Measurements from ENCODE around the gene CAMK2D.

The CAMK2D gene

DNA sequence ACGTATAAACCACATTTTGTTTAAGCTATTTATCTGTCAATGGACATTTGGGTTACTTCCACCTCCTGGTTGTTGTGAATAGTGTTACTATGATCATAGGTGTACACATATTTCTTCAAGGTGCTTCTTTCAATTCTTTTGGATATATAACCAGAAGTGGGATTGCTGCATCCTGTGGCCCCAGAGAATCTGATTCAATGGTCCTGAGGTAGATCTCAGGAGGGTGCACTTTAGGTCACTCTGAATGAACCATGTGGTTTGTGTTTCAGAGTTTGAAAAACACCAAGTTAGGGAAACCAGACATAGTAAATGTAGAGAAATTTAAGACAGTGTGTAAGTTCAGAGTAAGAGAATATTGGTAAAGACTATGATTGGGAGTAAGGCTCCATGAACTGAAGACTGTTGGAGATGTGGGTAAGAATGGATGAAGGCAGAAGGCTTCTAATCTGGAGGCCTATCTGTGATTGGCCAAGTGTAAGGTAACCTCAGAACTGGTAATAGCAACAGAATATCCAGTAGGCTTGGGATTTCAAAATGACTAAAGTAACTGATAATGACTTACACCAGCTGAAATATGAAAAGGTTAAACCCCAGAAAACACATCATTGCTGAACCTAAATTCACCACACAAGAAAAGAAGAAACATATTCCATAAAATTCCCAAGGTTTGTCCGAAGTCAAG lies 236.9 kb downstream of the CAMK2D start:
- no peak for DNase-seq (ENCODE audit: low read depth in 2 of 2)

DNA sequence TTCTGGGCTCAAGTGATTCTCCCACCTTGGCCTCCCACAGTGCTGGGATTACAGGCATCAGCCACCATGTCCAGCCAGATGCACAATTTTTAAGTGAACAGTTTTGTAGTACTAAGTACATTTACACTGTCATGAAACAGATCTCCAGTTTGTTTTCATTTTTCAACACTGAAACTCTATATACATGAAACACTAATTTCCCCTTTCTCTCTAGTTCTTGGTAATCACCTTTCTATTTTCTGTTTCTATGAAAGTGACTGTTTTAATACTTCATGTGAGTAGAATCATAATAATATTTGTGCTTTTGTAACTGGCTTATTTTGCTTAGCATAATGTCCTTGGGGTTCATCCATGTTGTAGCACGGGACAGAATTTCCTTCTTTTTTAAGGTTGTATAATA lies 237.4 kb downstream of the CAMK2D start:
- DNase-seq (ENCODE audit: low read depth in 2 of 2), result no peak

DNA sequence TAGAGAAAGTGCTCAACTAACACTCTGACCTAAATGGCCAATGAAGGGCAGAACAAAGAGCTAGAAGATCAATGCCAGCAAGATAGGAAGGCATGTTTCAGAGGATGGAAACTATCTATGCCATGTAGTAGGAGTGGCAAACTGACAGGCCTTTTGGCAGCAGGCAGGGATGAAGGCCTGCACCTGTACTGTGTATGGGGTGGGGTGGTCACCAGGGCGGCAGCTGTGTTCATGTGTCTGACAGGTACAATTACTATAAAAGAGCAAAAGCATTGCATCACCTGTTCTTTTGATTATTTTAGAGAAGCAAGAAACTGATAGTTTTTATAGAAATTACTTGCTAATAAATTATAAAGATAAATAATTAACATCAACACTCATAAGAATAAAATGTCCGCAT lies 239.1 kb downstream of the CAMK2D start:
- DNase-seq (ENCODE audit: low read depth in 2 of 2), result no peak

DNA sequence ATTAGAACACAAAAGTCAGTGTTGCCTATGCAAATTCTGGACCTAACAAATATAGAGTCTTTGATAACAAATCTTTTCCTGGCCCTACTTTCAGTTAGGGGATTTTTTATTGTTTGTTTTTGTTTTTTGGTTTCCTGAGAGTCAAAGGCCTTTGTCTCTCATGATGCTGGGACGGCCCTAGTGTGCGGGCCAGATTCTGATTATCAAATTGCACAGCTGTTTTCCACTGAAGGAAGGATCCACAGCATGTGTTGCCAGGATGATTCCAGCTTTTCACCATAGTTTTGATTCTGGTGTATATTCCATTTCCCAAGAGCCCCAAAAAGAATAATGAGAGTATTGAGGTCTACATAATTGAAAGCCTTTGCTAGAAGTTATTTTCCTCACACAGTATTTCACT lies 248.2 kb downstream of the CAMK2D start:
- no peak for DNase-seq (ENCODE audit: low read depth in 2 of 2)

DNA sequence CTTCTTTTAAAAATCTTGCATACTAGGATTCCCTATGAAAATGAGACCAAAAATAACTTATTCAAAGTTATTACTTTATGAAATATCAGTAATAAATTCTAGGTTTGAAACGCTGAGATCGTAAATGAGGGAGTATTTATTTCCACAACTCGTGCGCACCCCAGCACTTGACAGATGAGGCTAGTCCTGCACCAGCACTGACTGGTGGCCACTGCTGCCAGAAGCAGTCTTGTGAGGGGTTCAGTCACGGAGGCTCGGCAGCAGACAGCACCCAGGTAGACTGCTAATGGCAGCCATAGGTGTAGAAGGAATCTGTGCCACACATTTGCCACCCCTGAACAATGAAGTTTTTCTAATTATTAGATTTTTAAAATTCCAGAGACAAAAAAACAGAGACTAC lies 248.7 kb downstream of the CAMK2D start:
- no peak for DNase-seq (ENCODE audit: low read depth in 2 of 2)

GRCh38 chr4:113511944-113512343 lies 249.6 kb downstream of the CAMK2D start:
- DNase-seq (ENCODE audit: low read depth in 2 of 2), result no peak

DNA sequence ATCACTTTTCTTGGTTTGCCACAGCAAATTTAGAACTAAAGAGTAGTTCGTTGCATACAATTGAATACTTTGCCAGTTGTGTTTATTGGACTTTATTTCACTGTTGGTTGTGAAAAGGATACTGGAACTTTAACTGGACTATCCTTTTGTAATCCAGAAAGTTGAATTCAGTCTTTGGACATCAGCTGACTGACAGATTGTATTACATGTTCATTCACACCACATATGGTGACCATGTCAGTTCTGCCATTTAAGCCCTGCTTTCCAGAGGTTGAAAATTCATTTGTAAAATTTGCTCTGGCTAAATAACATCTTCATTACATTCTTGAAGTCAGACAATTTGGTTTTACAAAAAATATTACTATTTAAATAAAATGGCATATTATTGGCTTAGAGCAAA lies 251.7 kb downstream of the CAMK2D start:
- DNase-seq (ENCODE audit: low read depth in 2 of 2), result no peak

DNA sequence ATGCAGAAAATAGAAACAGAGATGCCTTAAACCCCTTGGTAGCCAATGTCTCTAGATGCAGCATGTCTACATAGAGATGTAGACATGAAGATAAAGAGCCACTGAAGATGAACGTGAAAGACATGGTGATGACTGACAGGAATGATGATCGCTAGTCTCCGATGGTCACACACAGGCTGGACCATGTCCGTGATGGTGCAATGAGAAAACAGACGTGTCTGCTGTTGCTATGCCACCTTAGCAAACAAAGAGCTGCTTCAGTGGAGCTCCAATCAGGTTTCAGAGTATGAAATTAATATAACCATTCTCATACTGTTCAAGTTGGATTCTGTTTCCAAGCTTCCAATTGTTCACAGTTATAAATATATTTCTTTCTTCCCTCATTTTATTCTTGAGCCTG lies 256.5 kb downstream of the CAMK2D start:
- DNase-seq (ENCODE audit: low read depth in 2 of 2), result no peak

- DNase-seq (ENCODE audit: low read depth in 2 of 2), result no peak
Observed at GRCh38 chr4:113504422-113504821, 257.1 kb downstream of the CAMK2D start.

GRCh38 chr4:113503691-113504090 lies 257.8 kb downstream of the CAMK2D start:
- DNase-seq (ENCODE audit: low read depth in 2 of 2), result no peak

DNA sequence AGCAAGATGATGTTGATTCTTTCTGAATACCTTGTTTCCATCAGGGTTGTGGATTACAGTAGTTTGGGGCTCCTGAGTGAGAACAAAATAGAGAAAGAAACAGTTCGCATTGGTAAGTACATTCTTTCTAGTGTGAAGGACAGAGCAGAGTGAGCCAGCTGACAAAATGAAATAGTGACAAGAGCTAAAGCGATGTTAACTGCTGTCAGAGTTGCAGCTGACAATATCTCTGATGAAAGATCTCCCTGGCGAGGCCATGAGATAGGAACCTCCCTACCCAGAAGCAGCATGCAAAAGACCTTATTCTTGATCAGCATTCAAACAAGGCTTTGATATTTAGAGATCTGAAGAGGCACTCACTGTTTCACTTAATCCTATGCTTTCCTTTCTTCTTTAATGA lies 258.6 kb downstream of the CAMK2D start:
- no peak for DNase-seq (ENCODE audit: low read depth in 2 of 2)

DNA sequence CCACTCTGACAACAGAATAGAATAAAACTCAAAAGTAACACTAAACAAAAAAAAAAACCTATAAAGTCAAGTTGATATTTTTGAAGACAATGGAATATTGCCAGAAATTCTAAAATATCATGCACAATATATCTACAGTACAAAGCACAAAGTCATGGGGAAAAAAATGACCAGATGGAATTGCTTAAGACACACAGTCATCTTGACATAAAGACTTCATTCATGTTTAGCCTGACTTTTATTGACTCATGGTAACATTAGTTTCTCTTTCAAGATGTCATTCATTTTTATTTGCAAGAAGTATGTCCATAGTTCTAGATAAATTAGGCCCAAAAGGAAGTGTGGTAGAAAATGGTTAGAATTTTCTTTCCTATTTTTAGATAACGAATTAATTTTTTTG lies 259.1 kb downstream of the CAMK2D start:
- DNase-seq (ENCODE audit: low read depth in 2 of 2), result peak; percentile 9 to 26

- DNase-seq (ENCODE audit: low read depth in 2 of 2), result no peak
Observed at GRCh38 chr4:113500424-113500823, 261.1 kb downstream of the CAMK2D start.

- DNase-seq (ENCODE audit: low read depth in 2 of 2), result peak; percentile 28 to 32
Observed at GRCh38 chr4:113499696-113500095, 261.8 kb downstream of the CAMK2D start.

DNA sequence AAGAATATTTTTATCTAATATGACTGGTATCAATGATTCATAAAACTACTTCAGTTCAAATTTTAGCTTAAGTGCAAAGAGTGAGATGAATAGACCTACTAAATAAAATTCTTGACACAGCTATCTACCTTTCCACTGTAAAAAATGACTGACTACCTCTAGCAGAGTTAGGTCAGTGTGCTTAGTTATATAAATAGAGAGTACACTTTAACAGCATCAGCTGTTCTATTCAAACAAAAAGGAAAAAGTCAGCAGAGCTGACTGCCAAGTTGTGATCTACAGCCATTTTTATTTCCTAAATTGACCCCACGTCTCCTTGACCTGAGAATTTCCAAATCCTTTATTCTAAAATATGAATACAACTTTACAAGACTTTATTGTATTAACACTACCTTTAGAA lies 262.4 kb downstream of the CAMK2D start:
- DNase-seq (ENCODE audit: low read depth in 2 of 2), result no peak

- no peak for DNase-seq (ENCODE audit: low read depth in 2 of 2)
Observed at GRCh38 chr4:113497154-113497884, 264.2 kb downstream of the CAMK2D start.

DNA sequence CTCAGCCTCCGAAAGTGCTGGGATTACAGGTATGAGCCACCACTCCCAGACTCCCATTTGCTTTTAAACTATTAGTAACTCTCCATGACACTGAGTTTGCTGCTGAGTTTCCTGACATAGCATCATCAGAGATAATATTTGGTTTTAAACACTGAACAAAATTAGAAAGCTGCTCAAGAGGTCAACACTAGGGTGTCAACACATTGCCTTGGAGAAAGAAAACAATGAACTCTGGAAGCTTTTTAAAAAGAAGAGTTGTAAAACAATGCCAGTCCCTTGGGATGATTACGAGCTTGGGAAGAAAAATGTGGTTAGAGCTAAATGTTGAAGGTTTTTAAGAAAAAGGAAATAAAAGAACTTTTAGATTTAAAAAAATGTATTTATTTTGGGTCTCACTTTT lies 264.8 kb downstream of the CAMK2D start:
- DNase-seq (ENCODE audit: low read depth in 2 of 2), result no peak

DNA sequence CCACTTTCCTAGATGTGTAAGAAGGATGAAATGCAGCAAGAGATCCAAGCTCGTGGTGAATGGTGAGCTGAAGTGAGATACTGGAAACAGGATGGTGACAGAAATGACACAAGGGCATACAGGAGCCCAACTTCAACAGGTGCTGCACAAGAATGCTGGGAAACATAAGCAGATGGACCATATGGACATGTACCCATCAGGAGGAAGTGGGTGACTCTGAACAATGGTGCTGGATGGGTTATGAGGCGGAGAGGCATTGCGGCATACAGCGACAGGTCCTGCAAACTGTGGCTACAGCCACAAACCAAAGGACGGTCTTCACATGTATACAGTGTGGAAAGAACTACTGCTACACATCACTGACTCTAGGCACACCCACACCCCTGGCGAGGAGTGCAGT lies 265.7 kb downstream of the CAMK2D start:
- DNase-seq (ENCODE audit: low read depth in 2 of 2), result no peak

DNA sequence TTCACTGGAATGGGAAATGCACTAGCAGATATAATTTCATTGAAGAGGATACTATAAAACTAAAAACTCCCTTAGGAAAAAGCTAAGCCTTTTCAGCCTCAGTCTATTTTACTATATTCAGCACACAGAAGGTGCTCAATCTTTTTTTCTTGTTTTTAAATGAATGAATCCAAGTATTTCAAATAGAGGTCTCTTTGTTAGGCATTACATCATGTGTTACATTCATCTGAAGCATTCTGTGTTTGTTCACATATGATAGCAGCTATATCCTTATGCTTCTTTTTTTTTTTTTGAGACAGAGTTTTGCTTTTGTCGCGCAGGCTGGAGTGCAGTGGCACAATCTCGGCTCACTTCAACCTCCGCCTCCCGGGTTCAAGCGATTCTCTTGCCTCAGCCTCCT lies 278.4 kb downstream of the CAMK2D start:
- no peak for DNase-seq (ENCODE audit: low read depth in 2 of 2)

GRCh38 chr4:113482325-113482724 lies 279.2 kb downstream of the CAMK2D start:
- DNase-seq (ENCODE audit: low read depth in 2 of 2), result no peak

GRCh38 chr4:113481820-113482219 lies 279.7 kb downstream of the CAMK2D start:
- no peak for DNase-seq (ENCODE audit: low read depth in 2 of 2)

DNA sequence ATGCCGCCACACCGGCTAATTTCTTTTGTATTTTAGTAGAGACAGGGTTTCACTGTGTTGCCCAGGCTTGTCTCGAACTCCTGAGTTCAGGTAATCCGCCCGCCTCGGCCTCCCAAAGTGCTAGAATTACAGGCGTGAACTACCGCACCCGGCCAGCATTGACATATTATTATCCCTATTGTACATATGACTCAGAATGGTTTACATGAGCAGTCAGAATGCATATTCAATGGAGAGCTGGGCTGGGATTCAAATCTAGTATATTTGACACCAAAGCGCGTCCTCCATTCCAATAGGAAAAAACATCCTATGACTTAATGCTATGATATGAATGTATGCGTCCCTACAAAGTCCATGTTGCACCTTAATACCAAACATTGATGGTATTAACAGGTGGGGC lies 281.4 kb downstream of the CAMK2D start:
- DNase-seq (ENCODE audit: low read depth in 2 of 2), result no peak

- no peak for DNase-seq (ENCODE audit: low read depth in 2 of 2)
Observed at GRCh38 chr4:113478032-113478431, 283.5 kb downstream of the CAMK2D start.

DNA sequence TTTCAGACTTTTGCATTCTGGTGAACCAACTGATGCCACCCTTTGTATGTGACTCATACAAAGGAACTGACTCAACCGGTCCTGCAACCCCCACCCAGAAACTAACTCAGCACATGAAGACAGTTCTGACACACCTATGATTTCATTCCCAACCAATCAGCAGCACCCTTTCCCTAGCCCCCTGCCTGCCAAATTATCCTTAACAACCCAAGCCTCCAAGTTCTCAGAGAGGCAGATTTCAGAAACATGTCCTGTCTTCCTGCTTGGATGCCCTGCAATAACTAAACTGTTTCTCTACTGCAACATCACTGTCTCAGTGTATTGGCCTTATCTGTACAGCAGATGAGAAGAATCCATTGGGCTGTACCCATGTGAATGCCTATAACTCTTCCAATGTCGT lies 284.7 kb downstream of the CAMK2D start:
- no peak for DNase-seq (ENCODE audit: low read depth in 2 of 2)

All from fibroblast of skin of left biceps (primary cell).